NCI-H146 treated with DMSO at 0.1 percent for 48 hours (cell line): ENCODE data around the gene TECPR2.
A peak's percentile ranks its signal among the peaks of the same experiment; 100 is the strongest.

Experiments
- DNase-seq: peaks from one replicate; lab custom pipeline; 2025; ENCODE audit not compliant: unreplicated experiment; lab: John Stamatoyannopoulos, UW

The TECPR2 gene

DNA sequence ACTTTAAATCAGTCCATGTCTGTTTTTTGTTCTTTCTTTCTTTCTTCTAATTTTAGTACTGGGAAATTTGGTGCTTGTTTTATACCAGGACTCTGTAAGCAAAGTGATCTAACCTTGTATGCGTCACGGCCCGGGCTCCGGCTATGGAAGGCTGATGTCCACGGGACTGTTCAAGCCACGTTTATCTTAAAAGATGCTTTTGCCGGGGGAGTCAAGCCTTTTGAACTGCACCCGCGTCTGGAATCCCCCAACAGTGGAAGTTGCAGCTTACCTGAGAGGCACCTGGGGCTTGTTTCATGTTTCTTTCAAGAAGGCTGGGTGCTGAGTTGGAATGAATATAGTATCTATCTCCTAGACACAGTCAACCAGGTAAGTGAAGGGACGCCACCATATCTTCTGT lies 62.2 kb downstream of the TECPR2 start:
- DNase-seq: no peak

DNA sequence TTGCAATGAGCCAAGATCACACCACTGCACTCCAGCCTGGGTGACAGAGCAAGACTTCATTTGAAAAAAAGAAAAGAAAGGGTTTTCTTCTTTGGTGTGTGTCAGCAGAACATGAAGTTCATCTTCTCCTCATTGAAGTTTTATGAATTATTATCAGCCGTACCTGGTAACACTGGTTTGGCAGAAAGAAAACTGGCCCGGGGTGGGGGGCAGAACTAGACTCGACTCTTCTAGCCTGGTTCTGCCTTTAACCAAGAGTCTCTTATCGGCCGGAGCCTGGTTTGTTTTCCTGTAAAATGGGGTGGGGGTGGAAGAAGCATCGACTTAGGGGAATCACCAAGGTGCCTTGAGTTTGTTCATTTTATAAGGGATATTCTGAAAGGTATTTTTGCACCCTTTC lies 64.1 kb downstream of the TECPR2 start:
- DNase-seq: no peak

DNA sequence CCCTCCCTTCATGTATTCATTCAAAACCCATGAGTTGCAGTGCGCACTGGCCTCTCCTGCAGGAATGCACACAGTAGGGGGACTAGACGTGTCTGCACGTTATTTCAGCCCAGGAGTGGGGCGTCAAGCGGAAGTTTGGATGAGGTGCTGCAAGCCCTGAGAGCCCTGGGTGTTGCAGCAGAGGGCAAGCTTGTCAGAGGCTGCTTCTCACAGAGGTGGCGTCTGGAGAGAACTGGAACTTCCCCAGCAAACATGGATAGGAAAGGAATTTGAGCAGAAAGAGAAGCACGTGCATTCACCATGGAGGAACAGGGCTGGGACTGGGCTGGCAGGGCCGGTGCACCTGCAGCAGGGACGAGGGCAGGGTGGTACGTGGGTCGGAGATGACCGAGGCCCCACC lies 64.9 kb downstream of the TECPR2 start:
- DNase-seq: no peak

GRCh38 chr14:102430212-102430908 lies 67.6 kb downstream of the TECPR2 start:
- no peak for DNase-seq

DNA sequence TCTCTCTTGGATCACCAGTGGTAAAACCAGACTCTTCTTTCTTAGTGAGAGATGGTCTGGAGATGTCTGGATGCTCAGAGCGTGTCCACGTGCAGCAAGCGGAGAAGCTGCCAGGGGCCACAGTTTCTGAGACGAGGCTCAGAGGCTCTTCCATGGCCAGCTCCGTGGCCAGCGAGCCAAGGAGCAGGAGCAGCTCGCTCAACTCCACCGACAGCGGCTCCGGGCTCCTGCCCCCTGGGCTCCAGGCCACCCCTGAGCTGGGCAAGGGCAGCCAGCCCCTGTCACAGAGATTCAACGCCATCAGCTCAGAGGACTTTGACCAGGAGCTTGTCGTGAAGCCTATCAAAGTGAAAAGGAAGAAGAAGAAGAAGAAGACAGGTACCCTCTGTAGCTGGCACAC lies 69.0 kb downstream of the TECPR2 start:
- no peak for DNase-seq

DNA sequence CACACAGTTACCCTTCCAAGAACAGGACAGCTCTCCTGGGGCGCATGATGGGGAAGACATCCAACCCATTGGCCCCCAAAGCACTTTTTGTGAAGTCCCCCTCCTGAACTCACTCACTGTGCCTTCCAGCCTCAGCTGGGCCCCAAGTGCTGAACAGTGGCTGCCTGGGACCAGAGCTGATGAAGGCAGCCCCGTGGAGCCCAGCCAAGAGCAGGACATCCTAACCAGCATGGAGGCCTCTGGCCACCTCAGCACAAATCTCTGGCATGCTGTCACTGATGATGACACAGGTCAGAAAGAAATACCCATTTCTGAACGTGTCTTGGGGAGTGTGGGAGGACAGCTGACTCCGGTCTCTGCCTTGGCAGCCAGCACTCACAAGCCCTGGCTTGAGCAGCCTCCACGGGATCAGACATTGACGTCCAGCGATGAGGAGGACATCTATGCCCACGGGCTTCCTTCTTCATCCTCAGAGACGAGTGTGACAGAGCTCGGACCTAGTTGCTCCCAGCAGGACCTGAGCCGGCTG lies 72.0 kb downstream of the TECPR2 start:
- DNase-seq: no peak

DNA sequence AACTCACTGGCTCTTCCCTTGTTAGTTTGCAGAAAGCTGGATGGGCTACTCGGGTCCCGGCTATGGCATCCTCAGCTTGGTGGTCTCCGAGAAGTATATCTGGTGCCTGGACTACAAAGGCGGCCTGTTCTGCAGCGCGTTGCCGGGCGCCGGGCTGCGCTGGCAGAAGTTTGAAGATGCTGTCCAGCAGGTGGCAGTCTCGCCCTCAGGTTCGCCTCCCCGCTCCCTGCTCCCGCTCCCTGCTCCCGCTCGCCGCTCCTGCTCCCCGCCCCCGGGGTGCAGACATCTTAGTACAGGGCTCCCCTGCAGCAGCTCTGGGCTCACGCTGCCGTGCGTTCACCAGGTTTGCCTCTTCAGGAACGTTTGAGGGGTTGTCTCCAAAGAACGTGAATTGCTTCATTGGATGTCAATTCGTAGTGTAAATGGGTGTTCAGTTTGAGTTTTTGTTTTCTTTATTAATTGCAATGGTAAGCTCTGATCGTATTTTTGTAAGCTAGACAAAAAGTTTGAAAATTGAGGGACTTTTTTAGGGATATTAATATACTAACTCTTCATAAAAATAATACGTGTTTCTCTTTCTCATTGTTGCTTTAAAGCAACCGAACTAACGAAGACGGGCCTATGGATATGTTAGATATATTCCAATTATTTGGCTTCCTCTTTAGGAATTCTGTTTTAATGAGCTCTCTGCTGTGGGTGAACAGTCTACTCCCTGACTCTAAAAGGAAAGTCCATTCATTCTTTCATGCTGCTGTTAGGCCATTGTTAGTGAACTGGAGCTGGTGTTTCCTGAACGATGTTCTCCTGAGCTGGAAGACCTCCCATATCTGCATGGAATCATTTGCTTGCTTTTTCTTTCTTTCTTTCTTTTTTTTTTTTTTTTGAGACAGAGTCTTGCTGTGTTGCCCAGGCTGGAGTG lies 75.5 kb downstream of the TECPR2 start:
- peak; percentile 30 for DNase-seq

- DNase-seq: no peak
These were observed 76.8 kb downstream of the TECPR2 start for GRCh38 chr14:102439556-102439955.

- no peak for DNase-seq
These were observed 77.7 kb downstream of the TECPR2 start for GRCh38 chr14:102440392-102440791.

DNA sequence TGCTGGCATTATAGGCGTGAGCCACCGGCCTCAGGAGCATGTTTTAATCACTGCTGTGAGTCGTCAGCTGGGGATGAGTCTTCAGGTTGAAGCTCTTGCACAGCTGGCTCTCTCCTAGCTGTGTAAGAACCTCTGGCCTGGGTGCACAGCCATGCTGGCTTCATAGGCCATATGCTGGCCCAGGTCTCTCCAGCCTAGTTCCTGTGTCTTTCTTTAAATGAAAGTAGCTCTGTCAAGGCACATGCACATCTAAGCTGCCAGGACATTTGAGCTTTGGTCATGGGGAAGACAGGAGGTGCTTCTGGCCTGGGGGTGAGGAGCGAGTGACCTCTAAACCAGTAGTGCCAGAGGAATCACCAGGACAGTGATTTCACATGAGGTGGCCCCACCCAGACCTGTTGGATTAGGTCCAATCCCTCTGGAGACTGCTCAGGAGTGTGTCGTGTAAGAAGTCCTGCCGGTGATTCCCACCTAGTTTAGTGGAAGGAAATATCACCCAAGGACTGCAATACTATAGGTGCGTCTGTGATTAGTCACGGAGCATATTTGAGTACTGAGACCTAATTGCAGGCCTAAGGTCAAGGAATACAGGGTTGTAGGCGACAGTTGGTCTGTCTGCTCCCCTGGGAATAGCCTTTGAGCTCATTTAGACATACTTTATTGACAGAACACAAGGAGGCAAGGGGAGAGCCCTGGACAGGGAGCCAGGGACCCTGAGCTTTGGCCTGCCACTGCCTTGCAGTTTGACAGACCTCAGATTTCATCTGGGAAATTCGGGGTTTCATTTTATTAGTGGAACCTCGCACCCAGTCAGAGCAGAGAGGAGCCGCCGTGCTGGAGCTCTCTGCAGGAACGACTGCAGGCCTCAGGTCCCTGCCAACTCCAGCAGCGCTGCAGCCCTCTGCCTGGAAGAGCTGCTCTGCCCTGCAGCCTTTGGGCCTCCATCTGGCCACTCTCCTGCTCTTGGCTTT lies 79.8 kb downstream of the TECPR2 start:
- DNase-seq: no peak

DNA sequence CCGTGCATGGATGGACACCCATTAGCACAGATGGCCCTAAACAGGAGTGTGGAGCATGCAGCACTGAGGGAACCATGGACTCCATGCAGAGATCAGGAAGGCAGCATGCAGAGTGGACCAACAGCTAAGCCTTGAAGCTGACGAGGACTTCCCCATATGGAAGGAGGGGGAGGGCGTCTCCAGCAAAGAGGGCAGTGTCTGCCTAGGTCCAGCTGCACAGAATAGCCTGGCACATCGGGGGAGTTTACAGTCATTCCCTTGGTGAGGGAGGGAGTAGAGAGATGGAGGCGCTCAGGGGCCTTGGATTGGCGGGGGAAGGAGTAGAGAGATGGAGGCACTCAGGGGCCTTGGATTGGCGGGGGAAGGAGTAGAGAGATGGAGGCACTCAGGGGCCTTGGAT lies 82.3 kb downstream of the TECPR2 start:
- DNase-seq: no peak

DNA sequence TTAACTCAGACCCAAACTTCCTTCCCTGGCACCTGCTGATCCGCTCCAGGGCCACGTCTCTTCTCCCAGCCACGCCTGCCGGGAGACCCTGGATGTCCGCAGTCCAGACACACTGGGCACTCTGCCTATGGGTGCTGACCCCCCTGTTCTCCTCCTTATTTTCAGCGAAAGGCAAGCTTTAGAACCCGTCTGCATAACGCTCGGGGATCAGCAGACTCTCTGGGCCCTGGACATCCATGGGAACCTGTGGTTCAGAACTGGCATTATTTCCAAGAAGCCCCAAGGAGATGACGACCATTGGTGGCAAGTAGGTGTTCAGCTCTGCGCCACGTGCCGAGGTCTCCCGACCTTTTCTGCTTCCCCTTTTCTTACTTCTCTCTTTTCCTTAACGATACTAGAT lies 82.9 kb downstream of the TECPR2 start:
- no peak for DNase-seq

GRCh38 chr14:102450206-102451063 lies 87.7 kb downstream of the TECPR2 start:
- no peak for DNase-seq

GRCh38 chr14:102451064-102451352 lies 88.3 kb downstream of the TECPR2 start:
- no peak for DNase-seq

DNA sequence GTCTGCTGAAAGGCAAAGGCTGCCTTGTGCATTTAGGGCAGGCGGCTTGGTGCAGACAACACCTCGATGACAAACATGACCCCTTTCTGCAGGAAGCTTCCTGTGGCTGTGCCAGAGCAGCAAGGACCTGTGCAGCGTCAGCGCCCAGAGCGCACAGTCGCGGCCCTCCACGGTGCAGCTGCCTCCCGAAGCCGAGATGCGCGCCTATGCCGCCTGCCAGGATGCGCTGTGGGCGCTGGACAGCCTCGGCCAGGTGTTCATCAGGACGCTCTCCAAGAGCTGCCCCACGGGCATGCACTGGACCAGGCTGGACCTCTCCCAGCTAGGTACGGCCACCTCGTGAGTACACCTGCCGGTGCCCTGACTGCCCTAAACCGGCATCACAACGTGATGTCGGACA lies 89.6 kb downstream of the TECPR2 start:
- DNase-seq: no peak

DNA sequence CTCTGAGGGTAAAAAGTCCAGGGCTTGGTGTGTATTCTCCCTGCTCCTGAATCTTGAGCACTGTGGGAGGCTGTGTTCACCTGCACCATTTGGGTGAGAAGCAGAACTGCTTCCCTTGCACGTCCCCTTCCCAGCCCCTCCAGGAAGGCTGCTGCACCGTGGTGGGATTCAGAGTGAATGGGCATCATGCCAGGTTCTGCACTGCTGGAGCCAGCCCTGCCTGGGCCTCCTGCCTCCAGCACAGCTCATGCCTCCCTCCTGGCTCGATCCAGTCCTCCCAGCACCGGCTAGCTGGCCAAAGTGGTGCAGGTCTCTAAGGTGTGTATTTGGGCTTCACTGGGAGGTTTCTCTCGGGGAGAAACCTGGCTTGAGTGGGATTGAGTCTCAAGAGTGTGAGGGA lies 92.0 kb downstream of the TECPR2 start:
- DNase-seq: no peak

DNA sequence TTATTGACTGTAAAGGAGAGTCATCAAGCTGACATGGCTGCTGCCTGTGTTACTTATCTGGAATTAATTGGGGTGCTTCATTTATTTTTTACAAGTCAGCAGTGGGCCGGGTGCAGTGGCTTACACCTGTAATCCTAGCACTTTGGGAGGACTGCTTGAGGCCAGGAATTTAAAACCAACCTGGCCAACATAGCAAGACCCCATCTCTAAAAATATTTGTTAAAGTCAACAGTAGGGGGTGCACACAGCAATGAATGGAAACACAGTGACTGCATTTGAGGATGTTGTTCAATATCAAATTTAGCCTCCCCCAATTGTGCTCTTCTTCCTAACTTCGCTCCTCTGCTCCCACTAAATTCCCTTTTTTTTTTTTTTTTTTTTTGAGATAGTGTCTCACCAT lies 94.8 kb downstream of the TECPR2 start:
- no peak for DNase-seq

GRCh38 chr14:102461490-102462338 lies 99.0 kb downstream of the TECPR2 start:
- no peak for DNase-seq

DNA sequence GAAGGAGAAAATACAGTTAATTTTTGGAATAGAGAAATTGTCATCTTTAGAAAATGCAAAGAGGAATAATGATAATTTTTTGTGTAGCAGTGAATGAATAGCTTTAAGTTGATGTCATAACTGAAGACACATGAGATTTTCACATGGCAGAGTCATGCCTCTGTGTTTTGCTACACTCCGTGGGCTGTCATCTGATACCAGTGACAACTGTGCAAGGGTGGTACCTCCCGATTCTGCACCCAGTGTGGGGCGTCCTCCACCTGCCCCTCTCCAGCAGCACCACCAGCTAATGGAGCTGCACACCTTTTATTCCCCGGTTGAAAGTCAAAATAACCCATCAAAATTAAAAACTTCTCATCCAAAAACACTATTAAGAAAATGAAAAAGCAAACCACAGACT lies 99.7 kb downstream of the TECPR2 start:
- no peak for DNase-seq
